Measurements from ENCODE around the gene CP. TPM values are rescaled to one million over a fixed set of nuclear protein-coding genes. Genes with fewer than 3 reads are reported as not detected.

The CP gene
- total RNA-seq, 1 experiment from 2014 or later, result 0.52 TPM

DNA sequence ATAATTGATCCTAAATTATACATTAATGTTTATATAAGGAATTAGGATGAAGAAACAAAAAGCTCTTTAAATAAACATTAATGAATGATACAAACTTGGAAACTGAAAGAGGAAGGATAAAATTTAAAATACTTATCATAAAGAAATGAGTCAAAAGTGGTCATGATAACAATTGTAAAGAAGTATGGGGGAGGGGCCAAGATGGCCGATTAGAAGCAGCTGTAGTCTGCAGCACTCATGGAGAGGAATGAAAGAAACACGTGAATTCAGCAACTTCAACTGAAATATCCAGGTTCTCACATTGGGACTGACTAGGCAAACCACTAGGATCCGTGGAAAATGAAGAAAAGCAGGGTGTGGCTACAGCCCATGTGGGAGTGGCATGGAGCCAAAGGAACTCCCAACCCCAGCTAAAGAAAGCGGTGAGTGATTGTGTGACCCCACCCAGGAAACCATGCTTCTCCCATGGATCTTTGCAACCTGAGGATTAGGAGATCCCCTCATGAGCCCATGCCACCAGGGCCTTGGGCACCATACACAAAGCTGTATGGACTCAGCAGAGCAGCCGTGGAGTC, 13.1 kb upstream of the CP start:
- RAD21 ChIA-PET (ENCODE audit: low non-redundant PET in 1 of 2, low total read pairs in 2 of 2, uncharacterized antibody in 2 of 2, unreplicated experiment in 2 of 2), result no interaction called here
- Histone ChIP-seq H3K27ac (ENCODE audit: low read depth, low read length) (no peak overlapping the region), H3K4me1 (ENCODE audit: control insufficient read depth in 1 of 2, insufficient read depth in 2 of 2, low read length in 2 of 2) (no peaks in the 10 kb centered on the region), H2AFZ (ENCODE audit: low read depth, low read length, poor library complexity, severe bottlenecking) (peak overlapping the region; percentile 82), H3K9me3 (ENCODE audit: control insufficient read depth in 1 of 2, insufficient read depth in 1 of 2, low read depth in 1 of 2, low read length in 2 of 2) (no peaks in the 10 kb centered on the region), H4K20me1 (ENCODE audit: insufficient read depth) (no peaks in the 10 kb centered on the region), H3K9me2 (ENCODE audit: insufficient read depth) (no peaks in the 10 kb centered on the region), H3K27me3 (ENCODE audit: insufficient read depth, low read length) (no peaks in the 10 kb centered on the region), H3K36me3 (ENCODE audit: control insufficient read depth in 1 of 2, insufficient read depth in 2 of 2, low read length in 2 of 2) (no peaks in the 10 kb centered on the region), H3K4me2 (ENCODE audit: low read length) (no peak overlapping the region), H3K4me3 (replicated peaks in 1 of 2; ENCODE audit: low read depth in 1 of 2, low read length in 2 of 2) (no peak overlapping the region), H3K79me2 (ENCODE audit: insufficient read depth, low read length) (no peaks in the 10 kb centered on the region), H3K9ac (ENCODE audit: low read length) (no peak overlapping the region)
- ATAC-seq, result no peak
- TF ChIP-seq, protein P1, sequence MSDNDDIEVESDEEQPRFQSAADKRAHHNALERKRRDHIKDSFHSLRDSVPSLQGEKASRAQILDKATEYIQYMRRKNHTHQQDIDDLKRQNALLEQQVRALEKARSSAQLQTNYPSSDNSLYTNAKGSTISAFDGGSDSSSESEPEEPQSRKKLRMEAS (IDR thresholded peaks at IDR 0.05), result no peak
- BruUV-seq (replicated peaks), result no TSS peak
- DNase-seq (ENCODE audit: low read depth, low spot score), result no peak
- intact Hi-C loops (cut with micrococcal nuclease), result no loop called here
- CTCF ChIA-PET, result no interaction called here
- POLR2A ChIA-PET, result no interaction called here

- H3K9ac ChIP-seq (ENCODE audit: low read length), result no peak overlapping the region
- BruUV-seq (replicated peaks), result no TSS peak
- no peaks in the 10 kb centered on the region for H3K79me2 ChIP-seq (ENCODE audit: insufficient read depth, low read length)
- no peak overlapping the region for H3K4me3 ChIP-seq (replicated peaks in 1 of 2; ENCODE audit: low read depth in 1 of 2, low read length in 2 of 2)
- TF ChIP-seq SP1 (IDR thresholded peaks at IDR 0.05; ENCODE audit: low read depth) (no peak), SIN3A (IDR thresholded peaks at IDR 0.05; ENCODE audit: low read depth) (no peak), CBX3 (IDR thresholded peaks at IDR 0.05; ENCODE audit: low read depth) (no peak), EZH2 (IDR thresholded peaks at IDR 0.05) (no peak), JUND (IDR thresholded peaks at IDR 0.05) (no peak), CEBPB (IDR thresholded peaks at IDR 0.05; ENCODE audit: low read depth) (no peak), ZFX (IDR thresholded peaks at IDR 0.05) (no peak), ATF3 (IDR thresholded peaks at IDR 0.05) (no peak), POLR2AphosphoS5 (IDR thresholded peaks at IDR 0.05; ENCODE audit: low read depth, low read length) (no peak), SRF (IDR thresholded peaks at IDR 0.05; ENCODE audit: low read depth) (no peak), YY1 (IDR thresholded peaks at IDR 0.05; ENCODE audit: extremely low read depth, insufficient replicate concordance, low read depth, low read length) (no peak), FOSL1 (IDR thresholded peaks at IDR 0.05; ENCODE audit: low read depth) (no peak), POLR2A (IDR thresholded peaks at IDR 0.05; ENCODE audit: borderline replicate concordance, extremely low read depth, insufficient read depth, insufficient read length) (no peak), EZH2phosphoT487 (IDR thresholded peaks at IDR 0.05; ENCODE audit: borderline replicate concordance) (no peak), EGR1 (IDR thresholded peaks at IDR 0.05; ENCODE audit: low read depth) (no peak)
- TF ChIP-seq, protein P1 (IDR thresholded peaks at IDR 0.05), result no peak
- TF ChIP-seq, protein P2, sequence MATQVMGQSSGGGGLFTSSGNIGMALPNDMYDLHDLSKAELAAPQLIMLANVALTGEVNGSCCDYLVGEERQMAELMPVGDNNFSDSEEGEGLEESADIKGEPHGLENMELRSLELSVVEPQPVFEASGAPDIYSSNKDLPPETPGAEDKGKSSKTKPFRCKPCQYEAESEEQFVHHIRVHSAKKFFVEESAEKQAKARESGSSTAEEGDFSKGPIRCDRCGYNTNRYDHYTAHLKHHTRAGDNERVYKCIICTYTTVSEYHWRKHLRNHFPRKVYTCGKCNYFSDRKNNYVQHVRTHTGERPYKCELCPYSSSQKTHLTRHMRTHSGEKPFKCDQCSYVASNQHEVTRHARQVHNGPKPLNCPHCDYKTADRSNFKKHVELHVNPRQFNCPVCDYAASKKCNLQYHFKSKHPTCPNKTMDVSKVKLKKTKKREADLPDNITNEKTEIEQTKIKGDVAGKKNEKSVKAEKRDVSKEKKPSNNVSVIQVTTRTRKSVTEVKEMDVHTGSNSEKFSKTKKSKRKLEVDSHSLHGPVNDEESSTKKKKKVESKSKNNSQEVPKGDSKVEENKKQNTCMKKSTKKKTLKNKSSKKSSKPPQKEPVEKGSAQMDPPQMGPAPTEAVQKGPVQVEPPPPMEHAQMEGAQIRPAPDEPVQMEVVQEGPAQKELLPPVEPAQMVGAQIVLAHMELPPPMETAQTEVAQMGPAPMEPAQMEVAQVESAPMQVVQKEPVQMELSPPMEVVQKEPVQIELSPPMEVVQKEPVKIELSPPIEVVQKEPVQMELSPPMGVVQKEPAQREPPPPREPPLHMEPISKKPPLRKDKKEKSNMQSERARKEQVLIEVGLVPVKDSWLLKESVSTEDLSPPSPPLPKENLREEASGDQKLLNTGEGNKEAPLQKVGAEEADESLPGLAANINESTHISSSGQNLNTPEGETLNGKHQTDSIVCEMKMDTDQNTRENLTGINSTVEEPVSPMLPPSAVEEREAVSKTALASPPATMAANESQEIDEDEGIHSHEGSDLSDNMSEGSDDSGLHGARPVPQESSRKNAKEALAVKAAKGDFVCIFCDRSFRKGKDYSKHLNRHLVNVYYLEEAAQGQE (IDR thresholded peaks at IDR 0.05; ENCODE audit: low read depth), result no peak
- no peaks in the 10 kb centered on the region for H3K36me3 ChIP-seq (ENCODE audit: control insufficient read depth in 1 of 2, insufficient read depth in 2 of 2, low read length in 2 of 2)
- ATAC-seq (no peak), DNase-seq (ENCODE audit: low read depth, low spot score) (no peak)
- ChIA-PET CTCF (no interaction called here), POLR2A (no interaction called here), RAD21 (ENCODE audit: low non-redundant PET in 1 of 2, low total read pairs in 2 of 2, uncharacterized antibody in 2 of 2, unreplicated experiment in 2 of 2) (no interaction called here)
- H3K9me3 ChIP-seq (ENCODE audit: control insufficient read depth in 1 of 2, insufficient read depth in 1 of 2, low read depth in 1 of 2, low read length in 2 of 2), result no peaks in the 10 kb centered on the region
- H3K9me2 ChIP-seq (ENCODE audit: insufficient read depth), result no peaks in the 10 kb centered on the region
- intact Hi-C loops (cut with micrococcal nuclease), result no loop called here
- H3K27ac ChIP-seq (ENCODE audit: low read depth, low read length), result no peak overlapping the region
- H2AFZ ChIP-seq (ENCODE audit: low read depth, low read length, poor library complexity, severe bottlenecking), result no peak overlapping the region
- H3K4me1 ChIP-seq (ENCODE audit: control insufficient read depth in 1 of 2, insufficient read depth in 2 of 2, low read length in 2 of 2), result no peaks in the 10 kb centered on the region
- no peak overlapping the region for H3K4me2 ChIP-seq (ENCODE audit: low read length)
- H3K27me3 ChIP-seq (ENCODE audit: insufficient read depth, low read length), result no peaks in the 10 kb centered on the region
- H4K20me1 ChIP-seq (ENCODE audit: insufficient read depth), result no peaks in the 10 kb centered on the region
These were observed 11.7 kb upstream of the CP start for GRCh38 chr3:149233323-149233722.
